HL-60 (cell line): ENCODE data around the gene ZNF839.

Experiments
- DNase-seq, 2 experiments: peaks; one replicate each; pipeline ENCODE4 v3.0.0-alpha.2; 2010 to 2020; ENCODE audit warnings: low read depth in 1 of 2, low spot score in 1 of 2
- H3K27ac ChIP-seq: fragments of 250-450 bp; sonication (Bioruptor Pico); replicated peaks from 2 replicates; pipeline ENCODE4 v1.5.1; 2020; ENCODE audit warnings: mild to moderate bottlenecking, moderate library complexity
- H3K27me3 ChIP-seq: fragments of 250-450 bp; sonication (Bioruptor Pico); 2 replicates; pipeline ENCODE4 v1.5.1; 2021; ENCODE audit warnings: mild to moderate bottlenecking, moderate library complexity; ENCODE audit not compliant: insufficient read depth, poor library complexity, severe bottlenecking
- H3K4me3 ChIP-seq: replicated peaks from 2 replicates; pipeline ENCODE4 v1.5.1; 2011; ENCODE audit warnings: mild to moderate bottlenecking, control low read depth, low read length; ENCODE audit not compliant: insufficient read depth
- GABPA ChIP-seq: IDR thresholded peaks from 2 replicates; pipeline ENCODE4 v1.6.1; 2012; ENCODE audit warnings: low read depth
- POLR2AphosphoS5 ChIP-seq: IDR thresholded peaks from 2 replicates; pipeline ENCODE4 v1.6.1; 2012; ENCODE audit warnings: low read depth
- SPI1 ChIP-seq: IDR thresholded peaks from 2 replicates; pipeline ENCODE4 v1.6.1; 2012; ENCODE audit warnings: low read depth, mild to moderate bottlenecking, borderline replicate concordance
- TF ChIP-seq, protein P1 (sequence below): IDR thresholded peaks from one replicate; pipeline ENCODE4 v1.5.1; 2011; ENCODE audit warnings: low read length, control low read depth, inconsistent platforms; ENCODE audit not compliant: insufficient read depth
- TF ChIP-seq, protein P2 (sequence below): IDR thresholded peaks from 2 replicates; pipeline ENCODE4 v1.6.1; 2012; ENCODE audit warnings: low read depth; ENCODE audit not compliant: insufficient replicate concordance

Gene ZNF839

DNA sequence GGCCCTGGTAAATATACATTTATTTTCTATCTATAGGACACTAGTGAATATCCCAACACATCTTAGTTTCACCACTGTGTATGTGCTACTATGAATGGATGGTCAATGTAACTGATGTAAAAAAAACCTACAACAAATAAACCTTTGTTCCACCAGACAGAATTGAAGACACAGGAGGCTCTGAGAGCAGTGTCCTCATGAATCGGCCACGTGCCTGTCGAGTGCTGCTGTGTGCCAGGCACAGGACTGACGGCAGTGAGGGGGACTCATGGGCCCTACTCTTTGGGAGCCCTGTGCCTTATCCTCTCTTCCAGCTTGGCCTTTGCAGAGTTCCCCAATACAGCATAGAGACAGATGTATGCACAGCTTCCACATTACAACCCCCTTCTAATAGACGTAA, 24.9 kb downstream of the ZNF839 start:
- TF ChIP-seq POLR2AphosphoS5 = no peak
- no peak for TF ChIP-seq SPI1
- TF ChIP-seq, protein P1, sequence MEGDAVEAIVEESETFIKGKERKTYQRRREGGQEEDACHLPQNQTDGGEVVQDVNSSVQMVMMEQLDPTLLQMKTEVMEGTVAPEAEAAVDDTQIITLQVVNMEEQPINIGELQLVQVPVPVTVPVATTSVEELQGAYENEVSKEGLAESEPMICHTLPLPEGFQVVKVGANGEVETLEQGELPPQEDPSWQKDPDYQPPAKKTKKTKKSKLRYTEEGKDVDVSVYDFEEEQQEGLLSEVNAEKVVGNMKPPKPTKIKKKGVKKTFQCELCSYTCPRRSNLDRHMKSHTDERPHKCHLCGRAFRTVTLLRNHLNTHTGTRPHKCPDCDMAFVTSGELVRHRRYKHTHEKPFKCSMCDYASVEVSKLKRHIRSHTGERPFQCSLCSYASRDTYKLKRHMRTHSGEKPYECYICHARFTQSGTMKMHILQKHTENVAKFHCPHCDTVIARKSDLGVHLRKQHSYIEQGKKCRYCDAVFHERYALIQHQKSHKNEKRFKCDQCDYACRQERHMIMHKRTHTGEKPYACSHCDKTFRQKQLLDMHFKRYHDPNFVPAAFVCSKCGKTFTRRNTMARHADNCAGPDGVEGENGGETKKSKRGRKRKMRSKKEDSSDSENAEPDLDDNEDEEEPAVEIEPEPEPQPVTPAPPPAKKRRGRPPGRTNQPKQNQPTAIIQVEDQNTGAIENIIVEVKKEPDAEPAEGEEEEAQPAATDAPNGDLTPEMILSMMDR = no peak
- no peak for TF ChIP-seq GABPA
- TF ChIP-seq, protein P2, sequence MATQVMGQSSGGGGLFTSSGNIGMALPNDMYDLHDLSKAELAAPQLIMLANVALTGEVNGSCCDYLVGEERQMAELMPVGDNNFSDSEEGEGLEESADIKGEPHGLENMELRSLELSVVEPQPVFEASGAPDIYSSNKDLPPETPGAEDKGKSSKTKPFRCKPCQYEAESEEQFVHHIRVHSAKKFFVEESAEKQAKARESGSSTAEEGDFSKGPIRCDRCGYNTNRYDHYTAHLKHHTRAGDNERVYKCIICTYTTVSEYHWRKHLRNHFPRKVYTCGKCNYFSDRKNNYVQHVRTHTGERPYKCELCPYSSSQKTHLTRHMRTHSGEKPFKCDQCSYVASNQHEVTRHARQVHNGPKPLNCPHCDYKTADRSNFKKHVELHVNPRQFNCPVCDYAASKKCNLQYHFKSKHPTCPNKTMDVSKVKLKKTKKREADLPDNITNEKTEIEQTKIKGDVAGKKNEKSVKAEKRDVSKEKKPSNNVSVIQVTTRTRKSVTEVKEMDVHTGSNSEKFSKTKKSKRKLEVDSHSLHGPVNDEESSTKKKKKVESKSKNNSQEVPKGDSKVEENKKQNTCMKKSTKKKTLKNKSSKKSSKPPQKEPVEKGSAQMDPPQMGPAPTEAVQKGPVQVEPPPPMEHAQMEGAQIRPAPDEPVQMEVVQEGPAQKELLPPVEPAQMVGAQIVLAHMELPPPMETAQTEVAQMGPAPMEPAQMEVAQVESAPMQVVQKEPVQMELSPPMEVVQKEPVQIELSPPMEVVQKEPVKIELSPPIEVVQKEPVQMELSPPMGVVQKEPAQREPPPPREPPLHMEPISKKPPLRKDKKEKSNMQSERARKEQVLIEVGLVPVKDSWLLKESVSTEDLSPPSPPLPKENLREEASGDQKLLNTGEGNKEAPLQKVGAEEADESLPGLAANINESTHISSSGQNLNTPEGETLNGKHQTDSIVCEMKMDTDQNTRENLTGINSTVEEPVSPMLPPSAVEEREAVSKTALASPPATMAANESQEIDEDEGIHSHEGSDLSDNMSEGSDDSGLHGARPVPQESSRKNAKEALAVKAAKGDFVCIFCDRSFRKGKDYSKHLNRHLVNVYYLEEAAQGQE = no peak
- no peak for DNase-seq
- H3K27me3 ChIP-seq = no peaks in the 10 kb centered on the region

DNA sequence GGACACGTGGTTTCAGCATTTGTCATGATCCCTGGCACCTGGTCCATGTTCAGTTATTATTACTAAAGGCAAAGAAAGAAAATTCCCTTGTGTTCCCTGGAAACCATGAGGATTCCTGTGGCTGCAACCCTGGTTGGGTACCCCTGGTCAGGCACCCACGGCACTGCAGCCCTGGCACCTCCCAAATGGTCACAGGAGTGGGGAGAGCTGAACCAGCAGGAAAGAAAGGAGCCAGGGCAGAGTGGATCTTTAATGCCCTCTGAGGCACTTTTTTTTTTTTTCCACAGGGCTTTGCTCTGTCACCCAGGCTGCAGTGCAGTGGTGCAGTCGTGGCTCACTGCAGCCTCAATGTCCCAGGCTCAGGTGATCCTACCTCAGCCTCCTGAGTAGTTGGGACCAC, 25.7 kb downstream of the ZNF839 start:
- no peak overlapping the region for H3K4me3 ChIP-seq
- no peak for DNase-seq
- no peaks in the 10 kb centered on the region for H3K27me3 ChIP-seq
- no peak overlapping the region for H3K27ac ChIP-seq
- TF ChIP-seq, protein P1 = no peak
- no peak for TF ChIP-seq GABPA

More for the DNA sequence above, 24.9 kb downstream of the ZNF839 start:
- H3K27ac ChIP-seq = no peak overlapping the region
- no peak overlapping the region for H3K4me3 ChIP-seq

DNA sequence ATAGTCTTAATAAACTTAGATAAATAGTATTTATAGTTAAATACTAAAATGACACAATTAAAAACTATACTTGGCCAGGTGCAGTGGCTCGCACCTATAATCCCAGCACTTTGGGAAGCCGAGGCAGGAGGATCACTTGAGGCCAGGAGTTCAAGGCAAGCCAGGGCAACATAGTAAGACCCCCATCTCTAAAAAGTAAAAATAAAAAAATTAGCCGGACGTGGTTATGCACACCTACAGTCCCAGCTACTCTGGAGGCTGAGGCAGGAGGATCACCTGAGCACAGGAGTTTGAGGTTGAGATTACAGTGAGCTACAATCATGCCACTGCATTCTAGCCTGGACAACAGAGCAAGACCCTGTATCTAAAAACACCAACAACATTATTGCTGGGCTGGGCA, 27.1 kb downstream of the ZNF839 start:
- TF ChIP-seq GABPA (no peak), POLR2AphosphoS5 (no peak), SPI1 (no peak)
- TF ChIP-seq, protein P2 = no peak
- TF ChIP-seq, protein P1 = no peak
- Histone ChIP-seq H3K4me3 (no peak overlapping the region), H3K27me3 (no peaks in the 10 kb centered on the region), H3K27ac (no peak overlapping the region)
- no peak for DNase-seq

DNA sequence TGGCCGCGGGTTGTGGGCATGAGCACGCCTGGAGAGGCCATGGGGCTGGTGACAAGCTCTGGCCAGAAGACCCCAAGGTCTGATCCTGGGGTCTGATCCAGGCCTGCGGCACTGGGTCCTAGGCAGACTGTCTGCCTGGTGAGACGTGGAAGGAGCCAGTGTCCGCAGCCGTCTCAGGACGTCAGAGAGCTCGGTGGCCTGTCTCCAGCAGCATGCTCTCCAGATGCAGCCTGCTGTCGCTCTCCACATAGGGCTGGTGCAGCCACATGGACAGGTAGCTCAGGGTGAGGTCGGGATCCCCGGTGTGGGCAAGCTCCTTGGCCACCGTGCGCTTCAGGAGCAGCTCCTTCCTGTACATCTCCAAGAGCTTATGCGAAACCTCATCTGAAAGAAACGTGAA, 28.8 kb downstream of the ZNF839 start:
- TF ChIP-seq, protein P2 = no peak
- Histone ChIP-seq H3K27ac (no peak overlapping the region), H3K4me3 (no peak overlapping the region), H3K27me3 (no peaks in the 10 kb centered on the region)
- DNase-seq = no peak
